Stimulated activated effector memory CD8-positive, alpha-beta T cell treated with anti-CD3 and anti-CD28 coated beads, Interleukin-12 subunit alpha, Interleukin-12 subunit beta, amount 100 ng/mL, for 72 hours (primary cell): ENCODE results near the gene BCL2.
"Not testable (repeated sequence)": the region's sequence is repeated elsewhere in the genome, so short reads cannot be mapped to it uniquely, and the experiment has no call there.

Source experiments
- ATAC-seq: fragments of 150-1000 bp; cut with Tn5 transposase; 2 replicates; pipeline ENCODE4 v1.10.0; 2021
- DNase-seq, 2 donors: peaks; one replicate each; pipeline ENCODE4 v3.0.0; 2021 to 2022; ENCODE audit warnings: low spot score in 2 of 2
- H3K27ac Mint-ChIP-seq: one replicate; pipeline ENCODE4 v1.8.0; 2022; ENCODE audit warnings: mild to moderate bottlenecking, mixed read lengths
- H3K36me3 Mint-ChIP-seq: one replicate; pipeline ENCODE4 v1.8.0; 2022; ENCODE audit warnings: mild to moderate bottlenecking, mixed read lengths
- H3K4me1 Mint-ChIP-seq: one replicate; pipeline ENCODE4 v1.8.0; 2022; ENCODE audit warnings: mixed read lengths
- H3K4me3 Mint-ChIP-seq: one replicate; pipeline ENCODE4 v1.8.0; 2022; ENCODE audit warnings: mild to moderate bottlenecking, mixed read lengths
- H3K9me3 Mint-ChIP-seq: one replicate; pipeline ENCODE4 v1.8.0; 2022; ENCODE audit warnings: mixed read lengths

BCL2 gene

DNA sequence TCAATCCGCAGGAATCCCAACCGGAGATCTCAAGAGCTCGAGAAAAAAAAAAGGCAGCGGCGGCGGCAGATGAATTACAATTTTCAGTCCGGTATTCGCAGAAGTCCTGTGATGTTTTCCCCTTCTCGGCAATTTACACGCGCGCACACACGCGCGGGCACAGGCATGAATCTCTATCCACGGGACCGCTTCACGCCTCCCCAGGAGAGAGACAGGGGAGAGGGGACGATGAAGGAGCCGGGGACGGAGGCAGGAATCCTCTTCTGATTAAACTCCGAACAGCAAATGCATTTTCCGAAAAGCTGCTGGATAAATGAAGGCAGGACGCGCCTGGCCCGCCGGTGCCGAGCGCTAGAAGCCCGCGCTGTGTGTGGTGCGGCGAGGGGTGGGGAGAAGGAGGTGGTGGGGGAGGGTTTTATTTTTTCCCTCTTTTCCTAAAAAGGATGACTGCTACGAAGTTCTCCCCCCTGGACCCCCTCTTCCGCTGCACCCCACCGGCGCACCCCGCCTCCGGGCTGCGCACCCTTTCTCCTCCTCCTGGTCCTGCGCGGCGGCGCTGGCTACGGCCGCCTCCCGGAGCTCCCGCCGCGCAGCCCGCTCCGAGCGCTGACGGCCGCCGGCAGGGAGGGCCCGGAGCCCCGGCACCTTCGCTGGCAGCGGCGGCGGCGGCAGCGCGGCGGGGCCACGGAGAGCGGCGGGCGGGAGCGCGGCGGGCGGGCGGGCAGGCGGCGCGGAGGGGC, at the start of gene BCL2:
BCL2 (minus strand) TSS at position 387 of the 740 bp plus-strand sequence.
- H3K36me3 Mint-ChIP-seq = peaks cover 12% of the 10 kb centered on the region
- peak within 1 kb of the TSS; percentile 97 for H3K4me3 Mint-ChIP-seq
- H3K27ac Mint-ChIP-seq = peak within 1 kb of the TSS; percentile 98
- H3K4me1 Mint-ChIP-seq = peaks cover 29% of the 10 kb centered on the region
- H3K9me3 Mint-ChIP-seq = no peaks in the 10 kb centered on the region
- DNase-seq (peak in 1 of 2 donors; percentile 78), ATAC-seq (peak; percentile 47)

DNA sequence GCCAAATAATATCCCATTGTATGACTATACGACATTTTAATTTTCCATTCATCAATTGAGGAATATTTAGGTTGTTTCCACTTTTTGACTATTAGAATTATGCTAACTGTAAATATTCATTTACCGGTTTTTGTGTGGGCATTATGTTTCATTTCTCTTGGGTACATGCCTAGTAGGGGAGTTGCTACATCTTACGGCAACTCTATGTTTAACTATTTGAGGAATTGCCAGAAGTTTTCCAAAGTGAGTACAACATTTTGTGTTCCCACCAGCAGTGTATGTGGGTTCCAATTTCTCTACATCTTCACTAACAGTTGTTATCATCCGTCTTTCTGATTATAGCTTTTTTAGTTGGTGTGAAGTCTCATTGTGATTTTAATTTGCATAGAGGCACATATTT, 49.0 kb upstream of the BCL2 start:
- H3K4me3 Mint-ChIP-seq = peak overlapping the region; percentile 81
- DNase-seq (no peak), ATAC-seq (no peak)
- H3K27ac Mint-ChIP-seq = peak overlapping the region; percentile 83
- peaks cover 19% of the 10 kb centered on the region for H3K36me3 Mint-ChIP-seq
- H3K4me1 Mint-ChIP-seq = peaks cover 41% of the 10 kb centered on the region
- no peaks in the 10 kb centered on the region for H3K9me3 Mint-ChIP-seq

DNA sequence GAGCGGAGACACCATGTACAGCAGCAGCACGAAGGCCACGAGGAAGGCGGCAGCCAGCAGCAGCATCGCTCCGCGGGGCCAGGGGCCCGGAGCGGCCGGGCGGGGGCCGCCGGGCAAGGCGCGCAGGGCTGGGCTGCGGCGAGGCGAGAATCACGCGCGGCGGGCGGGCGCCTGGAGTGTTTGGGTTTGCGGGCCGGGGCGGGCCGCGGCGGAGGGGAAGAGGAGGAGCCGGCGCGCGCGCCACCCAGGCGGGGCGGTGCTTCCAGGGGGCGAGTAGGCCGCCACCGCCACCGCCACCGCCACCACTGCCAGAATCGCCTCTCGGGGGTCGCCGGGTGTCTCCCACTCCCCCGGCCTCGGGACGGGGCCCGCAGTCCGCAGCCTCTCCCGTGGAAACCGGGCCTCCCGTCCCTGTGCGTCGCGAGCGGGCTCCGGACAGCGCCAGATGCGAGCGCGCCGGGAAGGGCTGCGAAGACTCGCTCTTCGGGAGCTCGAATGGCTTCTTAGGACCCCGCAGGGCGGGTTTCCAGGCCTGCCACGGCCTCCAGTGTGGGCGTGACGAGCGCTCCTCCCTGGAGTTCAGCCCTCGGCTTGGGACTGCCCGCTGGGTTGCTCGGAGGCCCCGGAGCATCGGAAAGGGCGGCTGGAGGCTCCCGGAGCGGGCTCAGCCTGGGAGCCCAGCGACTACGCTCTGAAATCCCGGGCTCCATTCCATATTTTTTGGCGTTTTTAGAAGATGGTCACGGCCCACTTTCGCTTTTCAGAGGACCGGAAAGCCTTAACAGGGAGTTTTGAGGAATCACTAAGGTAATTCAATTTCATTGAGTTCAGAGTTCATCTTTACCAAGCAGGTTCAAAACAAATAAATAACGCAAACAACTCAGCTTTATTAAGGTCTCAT, 47.7 kb upstream of the BCL2 start, which contains the start of gene KDSR:
KDSR (minus strand) TSS at position 154 of the 901 bp plus-strand sequence; CDS start at position 66, 88 bp downstream.
- Mint-ChIP-seq H3K27ac (peak within 1 kb of the TSS; percentile 83), H3K4me1 (peaks cover 43% of the 10 kb centered on the region), H3K4me3 (peak within 1 kb of the TSS; percentile 81), H3K36me3 (peaks cover 26% of the 10 kb centered on the region), H3K9me3 (no peaks in the 10 kb centered on the region)
- peak; percentile 72 to 92 for DNase-seq
- peak; percentile 90 for ATAC-seq

DNA sequence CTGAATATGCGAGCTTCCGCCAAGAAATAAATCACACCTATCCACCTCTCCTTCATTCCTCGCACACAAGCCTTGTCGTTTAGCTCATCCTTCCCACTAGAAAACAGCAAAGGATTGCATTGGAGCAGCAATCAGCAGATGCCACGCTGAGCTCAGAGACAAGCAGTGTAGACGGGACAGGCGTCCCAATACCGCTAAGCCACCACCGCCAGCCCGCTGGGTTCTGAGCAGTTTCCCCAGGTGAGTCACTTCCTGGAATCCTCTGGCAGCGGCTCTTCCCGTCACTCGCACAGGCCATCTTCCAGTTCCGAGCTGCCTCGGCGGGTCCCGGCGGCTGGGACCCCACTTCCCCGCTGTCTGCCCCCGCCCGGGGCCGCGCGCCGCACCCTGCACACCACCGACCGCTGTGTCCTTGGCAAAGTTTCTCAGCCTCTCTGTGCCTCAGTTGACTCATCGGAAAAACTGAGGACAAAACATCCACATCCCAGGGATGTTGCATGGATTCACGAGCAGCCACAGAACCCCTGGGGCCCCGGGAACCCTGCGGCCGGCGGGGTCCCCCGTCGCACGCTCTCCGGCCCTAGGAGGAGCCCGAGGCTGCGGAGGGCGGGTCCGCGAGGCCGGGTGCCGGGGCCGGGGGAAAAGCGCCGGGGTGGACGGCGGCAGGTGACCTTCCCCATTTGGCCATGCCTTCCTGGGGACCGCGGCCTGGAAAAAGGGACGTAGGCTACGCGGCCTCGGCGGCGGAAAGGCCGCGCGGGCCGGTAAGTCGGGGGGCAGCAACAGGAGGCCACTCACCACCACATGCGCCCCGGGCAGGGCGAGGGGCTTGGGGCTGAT, 46.9 kb upstream of the BCL2 start:
- DNase-seq = peak; percentile 40 to 76
- Mint-ChIP-seq H3K9me3 (no peaks in the 10 kb centered on the region), H3K4me3 (peak overlapping the region; percentile 81), H3K4me1 (peaks cover 49% of the 10 kb centered on the region), H3K36me3 (peaks cover 34% of the 10 kb centered on the region), H3K27ac (peak overlapping the region; percentile 83)
- peak; percentile 75 for ATAC-seq

DNA sequence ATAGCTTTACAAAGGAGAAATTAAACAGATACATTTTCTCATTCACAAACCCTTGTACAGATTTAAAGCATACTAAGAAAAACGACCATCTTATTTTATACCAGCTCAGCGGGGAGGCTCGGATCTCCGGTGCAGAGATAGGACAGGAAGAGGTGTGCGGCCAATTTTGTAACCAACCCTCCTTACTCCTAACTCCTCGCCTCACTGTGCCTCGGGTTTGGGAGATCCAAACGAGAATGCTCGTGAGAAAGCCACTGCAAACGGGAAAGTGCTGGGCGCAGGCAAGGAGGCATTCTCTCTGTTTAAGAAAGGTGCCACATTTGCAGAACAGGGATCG, 46.3 kb upstream of the BCL2 start:
- DNase-seq (no peak), ATAC-seq (no peak)
- no peaks in the 10 kb centered on the region for H3K9me3 Mint-ChIP-seq
- H3K27ac Mint-ChIP-seq = peak overlapping the region; percentile 83
- peak overlapping the region; percentile 81 for H3K4me3 Mint-ChIP-seq
- H3K4me1 Mint-ChIP-seq = peaks cover 49% of the 10 kb centered on the region
- H3K36me3 Mint-ChIP-seq = peaks cover 40% of the 10 kb centered on the region

DNA sequence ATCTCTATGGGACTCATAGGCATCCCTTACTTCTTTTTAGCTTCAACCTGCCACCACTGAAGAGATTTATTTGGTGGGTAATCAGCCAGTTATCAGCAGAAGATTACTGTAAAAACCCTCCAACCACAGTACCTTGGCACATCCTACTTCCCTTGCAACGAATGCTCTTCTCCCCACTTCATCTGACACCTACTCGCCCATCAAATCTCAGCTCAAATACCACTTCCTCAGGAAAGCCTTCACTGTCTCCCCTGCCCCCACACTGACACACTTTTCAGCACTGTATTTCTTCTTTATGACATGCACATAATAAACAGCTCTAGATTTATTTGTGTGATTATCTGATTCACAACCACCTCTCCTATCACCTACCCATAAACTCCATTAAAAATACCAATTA, 44.4 kb upstream of the BCL2 start:
- Mint-ChIP-seq H3K4me1 (peaks cover 48% of the 10 kb centered on the region), H3K27ac (no peak overlapping the region), H3K9me3 (no peaks in the 10 kb centered on the region), H3K36me3 (peaks cover 59% of the 10 kb centered on the region), H3K4me3 (peak overlapping the region; percentile 81)
- ATAC-seq = no peak
- no peak for DNase-seq

DNA sequence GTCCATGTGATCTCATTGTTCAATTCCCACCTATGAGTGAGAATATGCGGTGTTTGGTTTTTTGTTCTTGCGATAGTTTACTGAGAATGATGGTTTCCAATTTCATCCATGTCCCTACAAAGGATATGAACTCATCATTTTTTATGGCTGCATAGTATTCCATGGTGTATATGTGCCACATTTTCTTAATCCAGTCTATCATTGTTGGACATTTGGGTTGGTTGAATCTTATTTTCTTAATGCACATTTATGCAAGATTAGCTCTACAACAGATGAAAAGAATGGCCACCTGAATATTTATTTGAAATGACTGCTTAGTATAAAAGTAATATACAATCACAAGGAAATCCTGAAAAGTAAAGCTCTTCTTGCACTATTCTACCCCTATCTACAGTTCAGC, 43.9 kb upstream of the BCL2 start:
- H3K4me3 Mint-ChIP-seq, H3K27ac Mint-ChIP-seq, ATAC-seq: not testable (repeated sequence)

DNA sequence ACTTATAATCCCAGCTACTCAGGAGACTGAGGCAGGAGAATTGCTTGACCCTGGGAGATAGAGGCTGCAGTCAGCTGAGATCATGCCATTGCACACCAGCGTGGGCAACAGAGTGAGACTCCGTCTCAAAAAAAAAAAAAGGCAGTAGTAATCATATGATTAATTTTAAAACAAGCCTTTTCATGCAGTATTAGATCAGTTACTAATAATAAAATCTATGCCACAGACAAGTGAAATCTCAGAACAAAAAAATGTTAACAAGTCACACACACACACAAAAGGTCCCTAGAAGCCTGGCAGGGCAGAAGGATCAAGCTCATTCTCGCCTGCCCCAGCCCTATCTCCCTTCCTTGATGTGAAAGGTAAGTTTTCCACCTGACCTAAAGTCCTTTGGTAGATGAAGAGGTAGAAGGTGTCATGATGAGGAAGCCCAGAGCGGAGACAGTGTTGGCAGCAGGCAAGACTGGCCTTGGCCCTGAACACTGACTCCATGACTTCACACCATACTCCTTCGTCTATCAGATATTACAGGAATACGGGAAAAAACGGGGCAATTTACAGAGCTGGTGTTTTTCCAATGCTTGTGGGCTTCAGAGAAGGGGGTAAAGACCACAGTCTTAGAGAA, 36.8 kb upstream of the BCL2 start:
- no peak overlapping the region for H3K27ac Mint-ChIP-seq
- no peak for ATAC-seq
- H3K4me1 Mint-ChIP-seq = no peaks in the 10 kb centered on the region
- H3K9me3 Mint-ChIP-seq = no peaks in the 10 kb centered on the region
- H3K36me3 Mint-ChIP-seq = peaks cover 100% of the 10 kb centered on the region
- H3K4me3 Mint-ChIP-seq = no peak overlapping the region
- no peak for DNase-seq

More for the DNA sequence above, 43.9 kb upstream of the BCL2 start:
- DNase-seq, H3K9me3 Mint-ChIP-seq: not testable (repeated sequence)
- H3K4me1 Mint-ChIP-seq = peaks cover 43% of the 10 kb centered on the region
- peaks cover 63% of the 10 kb centered on the region for H3K36me3 Mint-ChIP-seq

DNA sequence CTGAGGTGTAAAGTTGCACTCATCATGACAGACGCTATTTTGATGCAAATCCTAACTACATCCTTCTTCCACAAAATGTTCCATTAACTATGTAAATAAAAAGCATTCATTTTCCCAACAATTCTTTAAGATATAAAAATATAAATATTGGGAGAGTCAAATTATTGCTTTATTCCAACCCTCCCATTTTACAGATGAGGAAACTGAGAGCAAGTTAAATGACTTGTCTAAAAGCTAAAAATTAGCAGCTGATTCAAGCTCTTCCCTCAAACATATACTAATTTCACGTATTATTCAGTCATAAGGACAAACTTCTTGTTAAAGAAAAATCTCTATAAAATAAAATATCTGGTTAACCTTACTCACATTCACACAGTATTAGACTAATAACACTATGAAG, 30.7 kb upstream of the BCL2 start:
- no peaks in the 10 kb centered on the region for H3K9me3 Mint-ChIP-seq
- no peak overlapping the region for H3K27ac Mint-ChIP-seq
- ATAC-seq (no peak), DNase-seq (no peak)
- peaks cover 2% of the 10 kb centered on the region for H3K4me1 Mint-ChIP-seq
- H3K36me3 Mint-ChIP-seq = peaks cover 98% of the 10 kb centered on the region
- H3K4me3 Mint-ChIP-seq = no peak overlapping the region

DNA sequence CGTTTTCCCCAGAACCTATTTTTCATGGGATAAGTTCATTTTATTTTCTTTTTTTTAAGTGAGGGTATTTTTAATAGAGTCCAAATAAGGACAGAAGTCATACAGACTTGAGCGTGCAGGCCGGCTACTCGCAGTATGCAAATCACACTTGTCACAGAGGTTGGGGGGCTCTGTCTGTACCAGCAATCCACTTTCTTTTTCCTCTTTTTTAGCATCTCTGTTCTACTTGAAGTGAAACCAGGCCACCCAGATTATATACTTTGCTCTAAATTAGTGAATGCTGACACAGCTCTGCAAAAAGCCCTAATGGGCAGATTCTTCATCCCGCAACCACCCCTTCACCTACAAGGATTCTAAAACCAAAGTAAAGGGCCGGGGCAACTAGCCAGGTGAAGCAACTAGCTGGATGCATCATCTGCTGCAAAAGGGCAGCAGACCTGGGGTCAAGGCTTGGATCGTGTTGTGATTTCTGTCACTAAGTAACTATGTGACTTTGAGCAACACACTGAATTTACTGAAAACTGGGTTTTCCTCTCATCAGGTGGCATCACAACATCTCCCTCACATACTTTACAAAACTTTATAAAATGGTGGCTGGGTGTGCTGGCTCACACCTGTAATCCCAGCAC, 29.1 kb upstream of the BCL2 start:
- Mint-ChIP-seq H3K27ac (no peak overlapping the region), H3K4me1 (peaks cover 9% of the 10 kb centered on the region), H3K4me3 (no peak overlapping the region), H3K9me3 (no peaks in the 10 kb centered on the region), H3K36me3 (peaks cover 98% of the 10 kb centered on the region)
- DNase-seq = no peak
- no peak for ATAC-seq

DNA sequence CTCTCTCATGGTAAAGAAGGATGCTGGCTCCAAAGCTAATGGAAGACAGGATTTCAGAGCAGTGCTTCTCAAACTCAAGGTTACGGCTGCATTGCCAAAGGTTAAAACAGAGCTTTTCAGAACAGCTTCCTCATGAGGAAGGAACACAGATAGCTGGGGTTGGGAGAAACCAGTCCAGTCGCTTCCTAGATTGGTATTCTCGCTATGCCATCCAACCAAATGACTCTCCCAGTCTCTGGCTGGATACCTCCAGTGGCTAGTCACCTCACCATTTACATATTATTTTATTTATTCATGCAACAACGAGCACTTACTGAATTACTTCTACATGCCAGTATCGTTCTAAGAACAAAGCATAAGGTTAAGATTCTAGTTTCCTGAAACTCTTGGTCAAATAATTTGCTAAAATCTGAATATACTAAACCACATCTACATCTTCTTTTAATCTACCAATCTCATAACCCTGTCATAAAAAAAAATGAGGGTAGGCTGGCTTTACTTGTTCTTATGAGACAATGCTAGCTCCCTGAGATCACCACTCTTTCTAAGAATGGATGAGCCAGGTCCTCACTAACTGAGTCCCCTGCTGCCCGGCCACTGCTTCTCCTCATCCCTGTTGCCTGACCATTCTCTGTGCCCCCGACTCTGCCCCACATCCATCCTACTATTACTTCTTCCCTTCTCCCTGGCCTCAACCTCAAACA, 27.1 kb upstream of the BCL2 start:
- no peak overlapping the region for H3K4me3 Mint-ChIP-seq
- no peaks in the 10 kb centered on the region for H3K9me3 Mint-ChIP-seq
- peaks cover 98% of the 10 kb centered on the region for H3K36me3 Mint-ChIP-seq
- ATAC-seq (no peak), DNase-seq (no peak)
- peak overlapping the region; percentile 62 for H3K27ac Mint-ChIP-seq
- peaks cover 9% of the 10 kb centered on the region for H3K4me1 Mint-ChIP-seq

DNA sequence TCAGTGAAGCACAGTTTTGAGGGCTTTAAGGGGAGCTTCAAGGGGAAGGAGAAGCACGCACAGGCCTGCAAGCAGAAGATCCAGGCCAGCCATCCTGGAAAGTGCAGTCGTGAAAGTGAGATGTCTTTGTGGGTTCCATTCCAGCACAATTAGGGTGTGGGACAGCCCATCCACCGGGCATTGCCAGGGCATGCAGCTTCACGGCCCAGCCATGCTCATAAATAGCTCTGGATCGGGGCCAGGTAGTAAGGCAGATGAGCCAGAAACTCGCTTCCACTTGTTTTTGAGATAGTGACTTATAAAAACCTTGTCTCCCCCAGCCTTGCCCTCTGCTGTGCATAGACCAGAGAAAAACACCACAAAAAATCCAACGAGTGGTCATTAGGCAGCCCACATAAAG, 26.5 kb upstream of the BCL2 start:
- Mint-ChIP-seq H3K4me3 (no peak overlapping the region), H3K27ac (peak overlapping the region; percentile 63), H3K36me3 (peaks cover 98% of the 10 kb centered on the region), H3K9me3 (no peaks in the 10 kb centered on the region), H3K4me1 (peaks cover 9% of the 10 kb centered on the region)
- DNase-seq (no peak), ATAC-seq (no peak)

DNA sequence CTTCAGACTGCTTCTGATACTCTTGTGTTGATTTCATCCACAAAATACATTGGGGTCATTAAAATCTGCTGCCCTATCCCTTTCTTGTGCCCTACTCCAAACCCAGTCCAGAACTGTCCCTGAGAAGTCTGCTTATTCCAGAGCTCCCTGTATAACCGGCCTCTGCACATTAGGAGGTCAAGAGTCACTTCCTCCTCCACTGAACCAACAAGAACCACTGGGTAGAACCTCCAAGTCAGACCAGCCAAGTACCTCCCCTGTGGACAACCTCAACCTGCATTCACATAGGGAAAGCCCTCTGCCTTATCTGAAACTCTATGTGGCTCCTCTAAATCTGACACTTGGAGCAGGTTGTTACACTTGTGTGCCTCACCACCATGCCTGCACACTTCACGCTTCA, 25.3 kb upstream of the BCL2 start:
- Mint-ChIP-seq H3K36me3 (peaks cover 98% of the 10 kb centered on the region), H3K4me3 (no peak overlapping the region), H3K9me3 (no peaks in the 10 kb centered on the region), H3K4me1 (peaks cover 12% of the 10 kb centered on the region), H3K27ac (peak overlapping the region; percentile 63)
- DNase-seq (no peak), ATAC-seq (no peak)

DNA sequence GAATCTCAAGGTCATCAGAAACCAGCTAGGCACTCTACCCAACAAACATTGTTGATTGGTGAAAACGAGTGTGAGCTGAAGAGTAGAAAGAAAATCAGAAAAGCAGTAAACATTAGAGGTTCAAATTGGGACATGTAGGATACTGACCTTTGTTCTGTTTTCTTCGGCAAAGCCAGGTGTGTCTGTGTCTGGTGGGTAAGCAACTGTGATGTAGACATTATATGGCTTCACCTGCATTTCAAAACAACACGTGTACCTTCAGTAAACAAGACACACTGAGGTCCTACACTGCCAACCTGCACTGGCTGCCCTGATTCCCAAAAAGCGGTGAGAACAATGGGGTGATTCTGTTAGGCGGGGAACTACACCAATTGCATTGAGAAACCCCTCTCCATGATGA, 24.7 kb upstream of the BCL2 start:
- H3K4me1 Mint-ChIP-seq = peaks cover 13% of the 10 kb centered on the region
- ATAC-seq = no peak
- peaks cover 98% of the 10 kb centered on the region for H3K36me3 Mint-ChIP-seq
- no peak overlapping the region for H3K4me3 Mint-ChIP-seq
- H3K27ac Mint-ChIP-seq = peak overlapping the region; percentile 86
- no peaks in the 10 kb centered on the region for H3K9me3 Mint-ChIP-seq
- no peak for DNase-seq
